Measurements from ENCODE around the gene CNEP1R1.

DNA sequence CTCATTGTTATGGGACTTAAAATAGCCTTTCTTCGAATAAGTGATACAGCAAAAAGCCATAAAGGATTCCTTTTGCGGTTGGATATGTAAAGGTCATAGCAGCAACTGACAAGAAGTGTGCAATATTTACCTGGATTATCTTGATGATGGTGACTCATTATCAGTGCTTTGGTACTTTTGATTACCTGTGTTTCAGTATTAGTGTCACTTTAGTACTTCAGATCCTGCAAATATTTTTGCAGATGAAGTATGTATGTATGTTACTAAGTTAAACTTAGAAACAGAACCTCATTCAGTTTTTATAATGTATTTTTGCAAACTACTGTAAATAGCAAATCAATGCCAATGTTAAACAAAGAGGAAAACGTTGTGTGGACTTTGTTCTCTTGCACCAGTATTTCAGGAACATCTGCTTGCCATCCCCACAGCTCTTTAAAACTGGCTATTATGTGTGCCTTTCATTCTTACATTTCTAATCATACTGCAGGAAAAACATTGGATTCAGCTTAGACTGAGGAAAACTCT, 10.5 kb downstream of the CNEP1R1 start:
- TF ChIP-seq EZH2 (IDR thresholded peaks at IDR 0.05; ENCODE audit: low read depth, unreplicated experiment): no peak
- TF ChIP-seq, protein P1, sequence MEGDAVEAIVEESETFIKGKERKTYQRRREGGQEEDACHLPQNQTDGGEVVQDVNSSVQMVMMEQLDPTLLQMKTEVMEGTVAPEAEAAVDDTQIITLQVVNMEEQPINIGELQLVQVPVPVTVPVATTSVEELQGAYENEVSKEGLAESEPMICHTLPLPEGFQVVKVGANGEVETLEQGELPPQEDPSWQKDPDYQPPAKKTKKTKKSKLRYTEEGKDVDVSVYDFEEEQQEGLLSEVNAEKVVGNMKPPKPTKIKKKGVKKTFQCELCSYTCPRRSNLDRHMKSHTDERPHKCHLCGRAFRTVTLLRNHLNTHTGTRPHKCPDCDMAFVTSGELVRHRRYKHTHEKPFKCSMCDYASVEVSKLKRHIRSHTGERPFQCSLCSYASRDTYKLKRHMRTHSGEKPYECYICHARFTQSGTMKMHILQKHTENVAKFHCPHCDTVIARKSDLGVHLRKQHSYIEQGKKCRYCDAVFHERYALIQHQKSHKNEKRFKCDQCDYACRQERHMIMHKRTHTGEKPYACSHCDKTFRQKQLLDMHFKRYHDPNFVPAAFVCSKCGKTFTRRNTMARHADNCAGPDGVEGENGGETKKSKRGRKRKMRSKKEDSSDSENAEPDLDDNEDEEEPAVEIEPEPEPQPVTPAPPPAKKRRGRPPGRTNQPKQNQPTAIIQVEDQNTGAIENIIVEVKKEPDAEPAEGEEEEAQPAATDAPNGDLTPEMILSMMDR (conservative IDR thresholded peaks at IDR 0.05; ENCODE audit: low read depth in 2 of 2): no peak
